Peyer's patch (tissue), 4 donors: ENCODE results near the gene BCR. TPM values are rescaled to one million over a fixed set of nuclear protein-coding genes. Genes with fewer than 3 reads are reported as not detected.

Experiments used
- DNase-seq, 3 donors: peaks; one replicate each; pipeline ENCODE4 v3.0.0-alpha.2; 2017 to 2019
- H3K27ac ChIP-seq, 4 donors: fragments of 200-600 bp; sonication (generic); one replicate each; pipeline ENCODE4 v1.5.1; 2016 to 2019
- H3K27me3 ChIP-seq, 2 donors: fragments of 200-600 bp; sonication (generic); one replicate each; pipeline ENCODE4 v1.5.1; 2019
- H3K36me3 ChIP-seq, 3 donors: fragments of 200-600 bp; sonication (generic); one replicate each; pipeline ENCODE4 v1.5.1; 2016 to 2019
- H3K4me1 ChIP-seq, 4 donors: fragments of 200-600 bp; sonication (generic); one replicate each; pipeline ENCODE4 v1.5.1; 2016 to 2019
- H3K4me3 ChIP-seq, 4 donors: fragments of 200-600 bp; sonication (generic); 1 replicate in 3 of 4; 2 replicates in 1 of 4; pipeline ENCODE4 v1.5.1; 2016 to 2019; ENCODE audit warnings: mild to moderate bottlenecking in 1 of 4
- H3K9me3 ChIP-seq, 4 donors: fragments of 200-600 bp; sonication (generic); one replicate each; pipeline ENCODE4 v1.5.1; 2016 to 2019; ENCODE audit warnings: mild to moderate bottlenecking in 1 of 4
- CTCF ChIP-seq, 6 experiments: fragments of 450-650 bp in 4 of 6; fragments of 200-600 bp in 2 of 6; sonication (generic) in 1 of 6; IDR thresholded peaks; one replicate each; pipeline ENCODE4 v1.5.1; 2017 to 2019; ENCODE audit warnings: antibody characterized with exemption in 6 of 6, mild to moderate bottlenecking in 3 of 6, moderate library complexity in 1 of 6
- POLR2A ChIP-seq, 2 donors: fragments of 450-650 bp; IDR thresholded peaks; one replicate each; pipeline ENCODE4 v1.5.1; 2017; ENCODE audit warnings: antibody characterized with exemption in 2 of 2, mild to moderate bottlenecking in 2 of 2, moderate library complexity in 2 of 2
- total RNA-seq, 4 donors: library from RNA; depleted of rRNA; stranded (reverse); fragments of >200 nt; gene quantifications; one replicate each; pipeline ENCODE4 v1.1.0, GENCODE V29; 2016

BCR gene
- total RNA-seq, 4 donors from 2014 or later: 55.8 to 86.9 (median 66.1) TPM

GRCh38 chr22:23273445-23274145, 93.3 kb downstream of the BCR start:
- no peak for DNase-seq
- Histone ChIP-seq H3K36me3 (peaks cover 0 to 57% (median 0%) of the 10 kb centered on the region in 3 donors), H3K27ac (no peak overlapping the region), H3K27me3 (no peaks in the 10 kb centered on the region), H3K4me3 (no peak overlapping the region), H3K9me3 (no peaks in the 10 kb centered on the region), H3K4me1 (peaks cover 0 to 9% (median 0%) of the 10 kb centered on the region in 4 donors)
- TF ChIP-seq CTCF (IDR thresholded peaks at IDR 0.05) (no peak), POLR2A (IDR thresholded peaks at IDR 0.05) (no peak)

GRCh38 chr22:23274146-23274526, 93.8 kb downstream of the BCR start:
- peaks cover 0 to 4% (median 0%) of the 10 kb centered on the region in 4 donors for H3K4me1 ChIP-seq
- no peak for DNase-seq
- no peak overlapping the region for H3K27ac ChIP-seq
- H3K36me3 ChIP-seq: peaks cover 0 to 52% (median 0%) of the 10 kb centered on the region in 3 donors
- no peak for TF ChIP-seq POLR2A (IDR thresholded peaks at IDR 0.05)
- TF ChIP-seq CTCF (IDR thresholded peaks at IDR 0.05): no peak
- H3K4me3 ChIP-seq: no peak overlapping the region
- no peaks in the 10 kb centered on the region for H3K9me3 ChIP-seq
- H3K27me3 ChIP-seq: no peaks in the 10 kb centered on the region

- no peak for DNase-seq
- peaks cover 0 to 50% (median 0%) of the 10 kb centered on the region in 3 donors for H3K36me3 ChIP-seq
- H3K27me3 ChIP-seq: no peaks in the 10 kb centered on the region
- no peak overlapping the region for H3K27ac ChIP-seq
- no peaks in the 10 kb centered on the region for H3K9me3 ChIP-seq
- H3K4me1 ChIP-seq: no peaks in the 10 kb centered on the region
- TF ChIP-seq CTCF (IDR thresholded peaks at IDR 0.05) (no peak), POLR2A (IDR thresholded peaks at IDR 0.05) (no peak)
- H3K4me3 ChIP-seq: no peak overlapping the region
Observed at GRCh38 chr22:23274891-23275694, 94.8 kb downstream of the BCR start.

- no peaks in the 10 kb centered on the region for H3K27me3 ChIP-seq
- DNase-seq: no peak
- H3K4me1 ChIP-seq: no peaks in the 10 kb centered on the region
- peaks cover 0 to 50% (median 0%) of the 10 kb centered on the region in 3 donors for H3K36me3 ChIP-seq
- H3K4me3 ChIP-seq: no peak overlapping the region
- no peak for TF ChIP-seq CTCF (IDR thresholded peaks at IDR 0.05)
- TF ChIP-seq POLR2A (IDR thresholded peaks at IDR 0.05): no peak
- H3K9me3 ChIP-seq: no peaks in the 10 kb centered on the region
- no peak overlapping the region for H3K27ac ChIP-seq
Observed at GRCh38 chr22:23275751-23276150, 95.4 kb downstream of the BCR start.

DNA sequence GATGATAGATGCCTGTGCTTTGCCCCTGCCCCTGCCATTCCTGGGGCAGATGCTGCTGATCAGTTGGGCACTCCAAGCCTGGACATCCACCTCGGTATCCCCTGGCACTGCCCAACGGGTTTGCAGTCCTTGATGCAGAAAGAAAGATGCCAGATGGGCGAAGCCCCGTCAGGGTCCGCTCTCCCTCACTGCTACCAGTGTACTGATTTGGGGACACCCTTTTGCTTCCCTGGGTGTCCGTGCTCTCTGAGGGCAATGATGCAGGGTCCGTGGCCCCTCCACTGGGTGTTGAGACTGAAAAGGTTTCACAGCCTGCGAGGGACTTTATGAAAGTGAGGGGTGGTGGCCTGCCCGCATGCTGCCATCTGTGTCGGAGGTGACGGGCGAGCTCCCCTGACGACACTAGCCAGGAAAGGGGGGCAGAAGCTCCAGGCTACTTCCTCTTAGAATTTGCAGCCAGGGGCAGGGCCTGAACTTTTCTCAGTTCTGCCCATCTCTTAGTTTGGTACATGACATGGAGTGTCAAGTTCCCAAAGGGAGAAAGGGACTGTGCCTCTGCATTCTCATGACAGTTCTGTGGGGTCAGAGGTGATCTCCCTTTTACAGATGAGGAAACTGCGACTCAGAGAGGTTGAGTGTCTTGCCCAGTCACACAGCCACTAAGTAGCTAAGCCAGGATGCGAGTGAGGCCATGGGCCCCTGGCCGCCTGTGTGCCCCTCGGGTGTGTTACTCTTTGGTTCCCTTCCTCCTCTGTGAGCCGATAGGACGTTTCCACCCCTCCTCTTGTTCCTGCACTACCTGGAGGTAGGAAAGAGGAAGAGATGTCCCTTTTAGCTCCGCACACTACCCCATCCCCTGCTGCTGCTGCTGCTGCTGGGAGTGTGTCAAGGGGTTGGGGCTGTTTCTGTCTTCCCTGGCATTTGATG, 96.6 kb downstream of the BCR start:
- Histone ChIP-seq H3K9me3 (no peaks in the 10 kb centered on the region), H3K4me1 (peaks cover 0 to 10% (median 6%) of the 10 kb centered on the region in 4 donors), H3K27ac (no peak overlapping the region), H3K36me3 (peaks cover 0 to 40% (median 0%) of the 10 kb centered on the region in 3 donors), H3K27me3 (no peaks in the 10 kb centered on the region), H3K4me3 (no peak overlapping the region)
- DNase-seq: peak in 1 of 3 donors; percentile 48
- no peak for TF ChIP-seq POLR2A (IDR thresholded peaks at IDR 0.05)
- TF ChIP-seq CTCF (IDR thresholded peaks at IDR 0.05): no peak
